Ishikawa (cell line): Measurements from ENCODE around the gene PLCL2.

Source experiments
- CEBPB ChIP-seq: IDR thresholded peaks from 2 replicates; pipeline ENCODE4 v1.6.1; 2012
- EGR1 ChIP-seq: IDR thresholded peaks from 2 replicates; pipeline ENCODE4 v1.6.1; 2012

GRCh38 chr3:16916840-16917239 is 32.1 kb downstream of the PLCL2 start:
- no peak for TF ChIP-seq CEBPB
- no peak for TF ChIP-seq EGR1
